Measurements from ENCODE around the gene BLOC1S5. TPM values are rescaled to one million over a fixed set of nuclear protein-coding genes. Genes with fewer than 3 reads are reported as not detected.

The BLOC1S5 gene
- total RNA-seq, 1 experiment from 2014 or later = 15.0 TPM

DNA sequence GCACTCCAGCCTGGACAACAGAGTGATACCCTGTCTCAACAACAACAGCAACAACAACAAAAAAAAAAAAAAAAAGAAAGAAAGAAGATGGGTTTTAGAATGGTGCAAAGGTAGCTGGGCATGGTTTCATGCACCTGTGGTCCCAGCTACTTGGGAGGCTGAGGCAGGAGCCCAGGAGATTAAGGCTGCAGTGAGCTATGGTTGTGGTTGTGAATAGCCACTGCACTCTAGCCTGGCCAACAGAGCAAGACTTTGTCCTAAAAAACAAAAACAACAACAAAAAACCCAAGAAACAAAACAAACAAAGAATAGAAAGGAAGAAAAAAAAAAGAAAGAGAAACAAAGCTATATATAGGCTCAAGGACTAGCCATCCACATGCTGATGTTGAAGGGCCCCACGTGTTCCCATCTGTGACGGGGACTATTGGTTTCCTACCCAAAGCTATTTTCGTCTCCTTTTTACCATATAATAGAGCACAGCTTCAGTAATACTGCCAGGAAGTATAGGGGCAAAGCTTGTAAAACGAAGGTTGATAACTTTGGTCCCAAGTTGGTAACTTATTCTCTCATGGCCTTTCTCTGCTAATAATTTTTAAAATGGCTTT, 46.0 kb upstream of the BLOC1S5 start:
- H3K9me3 Mint-ChIP-seq (ENCODE audit: unreplicated experiment) = peaks cover 14% of the 10 kb centered on the region
- H3K4me1 Mint-ChIP-seq (ENCODE audit: low read depth, unreplicated experiment) = peaks cover 13% of the 10 kb centered on the region
- BruUV-seq (replicated peaks) = no TSS peak
- H3K4me3 ChIP-seq (ENCODE audit: low read depth, low read length) = no peak overlapping the region
- intact Hi-C loops (cut with micrococcal nuclease; ENCODE audit: unreplicated experiment) = no loop called here
- no peak for DNase-seq
- no peaks in the 10 kb centered on the region for H3K9me3 ChIP-seq
- ChIA-PET CTCF (no interaction called here), POLR2A (interaction anchor here (0.6 kb wide), 1 partner anchor 673 kb away, joined by 3 read pairs; no protein-coding TSS in a partner anchor)
- H3K4me3 Mint-ChIP-seq (ENCODE audit: unreplicated experiment) = no peak overlapping the region
- H3K27me3 ChIP-seq (replicated peaks; ENCODE audit: control insufficient read depth, insufficient read depth, low read length) = no peaks in the 10 kb centered on the region
- no peaks in the 10 kb centered on the region for H3K36me3 Mint-ChIP-seq (ENCODE audit: insufficient read depth, unreplicated experiment)
- H3K27me3 Mint-ChIP-seq (ENCODE audit: insufficient read depth, unreplicated experiment) = no peaks in the 10 kb centered on the region
- TF ChIP-seq, protein P1, sequence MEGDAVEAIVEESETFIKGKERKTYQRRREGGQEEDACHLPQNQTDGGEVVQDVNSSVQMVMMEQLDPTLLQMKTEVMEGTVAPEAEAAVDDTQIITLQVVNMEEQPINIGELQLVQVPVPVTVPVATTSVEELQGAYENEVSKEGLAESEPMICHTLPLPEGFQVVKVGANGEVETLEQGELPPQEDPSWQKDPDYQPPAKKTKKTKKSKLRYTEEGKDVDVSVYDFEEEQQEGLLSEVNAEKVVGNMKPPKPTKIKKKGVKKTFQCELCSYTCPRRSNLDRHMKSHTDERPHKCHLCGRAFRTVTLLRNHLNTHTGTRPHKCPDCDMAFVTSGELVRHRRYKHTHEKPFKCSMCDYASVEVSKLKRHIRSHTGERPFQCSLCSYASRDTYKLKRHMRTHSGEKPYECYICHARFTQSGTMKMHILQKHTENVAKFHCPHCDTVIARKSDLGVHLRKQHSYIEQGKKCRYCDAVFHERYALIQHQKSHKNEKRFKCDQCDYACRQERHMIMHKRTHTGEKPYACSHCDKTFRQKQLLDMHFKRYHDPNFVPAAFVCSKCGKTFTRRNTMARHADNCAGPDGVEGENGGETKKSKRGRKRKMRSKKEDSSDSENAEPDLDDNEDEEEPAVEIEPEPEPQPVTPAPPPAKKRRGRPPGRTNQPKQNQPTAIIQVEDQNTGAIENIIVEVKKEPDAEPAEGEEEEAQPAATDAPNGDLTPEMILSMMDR (IDR thresholded peaks at IDR 0.05; ENCODE audit: insufficient read depth in 1 of 2, low read depth in 1 of 2, low read length in 1 of 2, severe bottlenecking in 1 of 2, unreplicated experiment in 1 of 2) = no peak
- H3K4me1 ChIP-seq = no peaks in the 10 kb centered on the region; the same call in 1 of the 2 replicates
- H3K27ac Mint-ChIP-seq (ENCODE audit: unreplicated experiment) = no peak overlapping the region
- H3K36me3 ChIP-seq (ENCODE audit: control insufficient read depth, insufficient read depth, low read length) = no peaks in the 10 kb centered on the region

DNA sequence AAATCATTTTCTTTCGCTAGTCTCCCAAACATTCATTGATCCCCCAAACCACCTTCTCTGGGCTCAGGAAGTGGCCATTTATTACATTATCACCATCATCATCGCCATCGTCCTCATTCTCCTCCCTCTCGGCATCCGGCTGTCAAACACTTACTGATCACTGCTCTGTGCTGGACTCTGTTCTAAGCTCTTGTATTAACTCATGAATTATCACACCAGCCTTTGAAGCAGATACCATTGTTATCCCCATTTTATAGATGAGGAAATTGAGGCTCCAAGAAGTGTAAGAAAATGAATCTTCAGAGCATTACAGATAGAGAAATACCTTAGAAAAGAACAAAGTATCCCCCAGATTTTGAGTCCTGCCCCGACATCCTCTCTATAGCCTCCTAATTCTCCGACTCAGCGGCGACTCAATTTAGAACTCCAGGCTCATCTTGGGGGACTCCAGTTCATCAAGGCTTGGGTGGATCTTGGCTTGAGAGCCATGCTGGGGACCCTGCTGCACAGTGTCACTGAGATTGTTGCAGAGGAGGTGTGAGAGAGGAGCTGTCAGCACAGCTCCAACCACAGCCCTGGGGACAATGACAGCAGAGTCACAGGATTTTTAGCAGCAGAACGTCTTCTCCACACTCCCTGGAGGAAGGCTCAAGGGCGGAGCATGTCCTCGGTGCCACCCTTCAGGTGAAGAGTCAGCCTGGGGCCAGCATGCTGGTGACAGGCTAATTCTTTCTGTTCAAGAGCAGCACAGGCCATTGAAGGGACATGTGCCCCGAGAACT, 44.8 kb upstream of the BLOC1S5 start:
- Mint-ChIP-seq H3K27ac (ENCODE audit: unreplicated experiment) (no peak overlapping the region), H3K36me3 (ENCODE audit: insufficient read depth, unreplicated experiment) (no peaks in the 10 kb centered on the region), H3K4me3 (ENCODE audit: unreplicated experiment) (no peak overlapping the region), H3K27me3 (ENCODE audit: insufficient read depth, unreplicated experiment) (no peaks in the 10 kb centered on the region), H3K9me3 (ENCODE audit: unreplicated experiment) (peaks cover 14% of the 10 kb centered on the region), H3K4me1 (ENCODE audit: low read depth, unreplicated experiment) (peaks cover 8% of the 10 kb centered on the region)
- H3K9me3 ChIP-seq = no peaks in the 10 kb centered on the region
- intact Hi-C loops (cut with micrococcal nuclease; ENCODE audit: unreplicated experiment) = no loop called here
- TF ChIP-seq, protein P1 (IDR thresholded peaks at IDR 0.05; ENCODE audit: insufficient read depth in 1 of 2, low read depth in 1 of 2, low read length in 1 of 2, severe bottlenecking in 1 of 2, unreplicated experiment in 1 of 2) = no peak
- DNase-seq = no peak
- POLR2A ChIA-PET = no interaction called here
- CTCF ChIA-PET = no interaction called here
- H3K4me3 ChIP-seq (ENCODE audit: low read depth, low read length) = no peak overlapping the region
- BruUV-seq (replicated peaks) = no TSS peak
- no peaks in the 10 kb centered on the region for H3K4me1 ChIP-seq
- H3K36me3 ChIP-seq (ENCODE audit: control insufficient read depth, insufficient read depth, low read length) = no peaks in the 10 kb centered on the region
- H3K27me3 ChIP-seq (replicated peaks; ENCODE audit: control insufficient read depth, insufficient read depth, low read length) = no peaks in the 10 kb centered on the region

DNA sequence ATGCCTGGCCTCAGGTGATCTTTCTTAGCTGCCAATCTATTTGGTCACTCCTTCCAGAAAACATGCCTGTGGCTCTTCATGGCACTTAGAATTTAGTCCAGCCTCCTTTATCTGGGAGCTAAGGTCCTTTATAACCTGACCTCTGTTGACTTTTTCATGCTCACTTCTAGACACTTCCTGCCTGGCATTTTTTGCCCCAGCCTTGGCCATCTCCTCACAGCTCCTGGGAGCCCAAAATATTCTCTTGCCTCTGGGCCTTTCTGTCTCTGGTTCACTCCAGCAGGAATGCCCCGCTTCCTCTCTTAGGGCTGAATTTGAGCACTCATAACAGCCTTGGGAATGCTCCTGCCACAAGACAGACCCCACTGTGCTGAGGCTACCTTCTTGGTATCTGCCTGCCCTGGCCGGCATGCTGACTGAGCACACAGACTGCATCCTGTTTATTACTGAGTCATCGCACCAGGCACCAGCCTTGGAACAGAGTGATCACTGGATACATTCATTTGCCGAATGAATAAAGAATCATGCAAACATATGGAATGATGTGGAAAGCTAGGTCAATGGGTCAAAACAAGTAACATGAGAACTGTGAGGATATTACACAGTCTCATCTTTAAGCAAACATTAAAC, 44.0 kb upstream of the BLOC1S5 start:
- Mint-ChIP-seq H3K9me3 (ENCODE audit: unreplicated experiment) (peaks cover 14% of the 10 kb centered on the region), H3K4me1 (ENCODE audit: low read depth, unreplicated experiment) (peaks cover 6% of the 10 kb centered on the region), H3K27me3 (ENCODE audit: insufficient read depth, unreplicated experiment) (no peaks in the 10 kb centered on the region), H3K36me3 (ENCODE audit: insufficient read depth, unreplicated experiment) (no peaks in the 10 kb centered on the region), H3K27ac (ENCODE audit: unreplicated experiment) (no peak overlapping the region), H3K4me3 (ENCODE audit: unreplicated experiment) (no peak overlapping the region)
- Histone ChIP-seq H3K4me1 (peaks cover 4% of the 10 kb centered on the region; the same call in 1 of the 2 replicates), H3K27me3 (replicated peaks; ENCODE audit: control insufficient read depth, insufficient read depth, low read length) (no peaks in the 10 kb centered on the region), H3K9me3 (no peaks in the 10 kb centered on the region), H3K36me3 (ENCODE audit: control insufficient read depth, insufficient read depth, low read length) (no peaks in the 10 kb centered on the region), H3K4me3 (ENCODE audit: low read depth, low read length) (no peak overlapping the region)
- TF ChIP-seq, protein P1 (IDR thresholded peaks at IDR 0.05; ENCODE audit: insufficient read depth in 1 of 2, low read depth in 1 of 2, low read length in 1 of 2, severe bottlenecking in 1 of 2, unreplicated experiment in 1 of 2) = no peak
- no TSS peak for BruUV-seq (replicated peaks)
- no peak for DNase-seq
- ChIA-PET CTCF (no interaction called here), POLR2A (no interaction called here)
- intact Hi-C loops (cut with micrococcal nuclease; ENCODE audit: unreplicated experiment) = no loop called here
